ENCODE measurements around the gene PURB.

PURB gene

DNA sequence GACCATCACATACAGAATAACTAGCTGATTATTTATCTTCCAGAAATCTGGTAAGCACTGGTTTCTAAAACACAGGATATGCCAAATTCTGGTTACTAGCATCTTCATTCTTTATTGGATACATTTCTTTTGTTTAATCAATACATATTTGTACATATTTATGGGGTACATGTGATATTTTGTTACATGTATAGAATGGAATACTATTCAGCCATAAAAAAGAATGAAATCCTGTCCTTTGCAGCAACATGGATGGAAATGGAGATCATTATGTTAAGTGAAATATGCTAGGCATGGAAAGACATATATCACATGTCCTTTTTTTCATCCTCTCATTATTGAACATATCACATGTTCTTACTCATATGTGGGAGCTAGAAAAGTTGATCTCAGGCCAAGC is 32.7 kb upstream of the PURB start:
- TF ChIP-seq, protein P1, sequence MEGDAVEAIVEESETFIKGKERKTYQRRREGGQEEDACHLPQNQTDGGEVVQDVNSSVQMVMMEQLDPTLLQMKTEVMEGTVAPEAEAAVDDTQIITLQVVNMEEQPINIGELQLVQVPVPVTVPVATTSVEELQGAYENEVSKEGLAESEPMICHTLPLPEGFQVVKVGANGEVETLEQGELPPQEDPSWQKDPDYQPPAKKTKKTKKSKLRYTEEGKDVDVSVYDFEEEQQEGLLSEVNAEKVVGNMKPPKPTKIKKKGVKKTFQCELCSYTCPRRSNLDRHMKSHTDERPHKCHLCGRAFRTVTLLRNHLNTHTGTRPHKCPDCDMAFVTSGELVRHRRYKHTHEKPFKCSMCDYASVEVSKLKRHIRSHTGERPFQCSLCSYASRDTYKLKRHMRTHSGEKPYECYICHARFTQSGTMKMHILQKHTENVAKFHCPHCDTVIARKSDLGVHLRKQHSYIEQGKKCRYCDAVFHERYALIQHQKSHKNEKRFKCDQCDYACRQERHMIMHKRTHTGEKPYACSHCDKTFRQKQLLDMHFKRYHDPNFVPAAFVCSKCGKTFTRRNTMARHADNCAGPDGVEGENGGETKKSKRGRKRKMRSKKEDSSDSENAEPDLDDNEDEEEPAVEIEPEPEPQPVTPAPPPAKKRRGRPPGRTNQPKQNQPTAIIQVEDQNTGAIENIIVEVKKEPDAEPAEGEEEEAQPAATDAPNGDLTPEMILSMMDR (IDR thresholded peaks at IDR 0.05), result no peak
- H3K27ac ChIP-seq, result no peak overlapping the region
- no peak overlapping the region for H3K4me3 ChIP-seq
- DNase-seq (ENCODE audit: low spot score), result no peak

DNA sequence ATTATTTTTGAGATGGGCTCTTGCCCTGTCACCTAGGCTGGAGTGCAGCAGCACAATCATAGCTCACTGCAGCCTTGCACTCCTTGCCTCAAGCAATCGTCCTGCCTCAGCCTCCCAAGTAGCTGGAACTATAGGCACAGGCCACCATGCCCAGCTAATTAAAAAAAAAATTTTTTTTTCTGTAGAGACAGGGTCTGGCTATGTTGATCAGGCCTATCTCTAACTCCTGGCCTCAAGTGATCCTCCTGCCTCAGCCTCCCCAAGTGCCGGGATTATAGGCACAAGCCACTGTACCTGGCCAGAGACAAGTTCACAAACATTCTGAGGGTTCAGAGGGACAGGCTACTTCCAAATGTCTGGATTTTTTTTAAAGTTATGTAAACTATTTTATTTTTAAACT is 32.1 kb upstream of the PURB start:
- TF ChIP-seq, protein P1 (IDR thresholded peaks at IDR 0.05), result no peak
- H3K4me3 ChIP-seq, result no peak overlapping the region
- H3K27ac ChIP-seq, result no peak overlapping the region
- no peak for DNase-seq (ENCODE audit: low spot score)

DNA sequence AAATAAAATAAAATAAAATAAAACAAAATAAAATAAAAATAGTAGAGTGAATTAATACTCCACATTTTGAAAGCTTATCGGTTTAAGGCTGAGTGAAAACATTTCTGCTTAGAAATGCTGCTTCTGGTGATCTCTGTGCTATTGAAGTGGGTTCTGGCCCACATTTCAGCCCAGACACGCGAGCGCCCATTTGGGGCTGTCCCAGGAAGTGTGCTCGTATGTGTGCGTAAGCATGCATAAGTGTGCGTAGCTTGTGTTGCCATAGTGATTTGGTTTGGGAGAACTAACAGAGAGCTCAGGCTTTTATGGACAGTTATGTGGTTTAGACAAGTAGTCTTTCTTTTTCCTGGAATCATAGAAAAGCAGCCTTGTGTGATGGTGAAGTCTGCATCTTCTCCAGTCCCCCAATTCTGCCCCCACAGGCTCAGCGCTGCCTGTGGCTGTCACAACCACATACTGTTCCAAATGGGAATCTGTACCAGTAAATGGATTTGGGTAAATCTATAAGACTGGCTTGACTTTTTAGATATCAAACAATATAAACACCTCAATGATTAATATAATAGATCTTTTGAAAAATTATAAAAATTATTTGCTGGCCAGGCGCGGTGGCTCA is 29.8 kb upstream of the PURB start:
- no peak for DNase-seq (ENCODE audit: low spot score)
- no peak overlapping the region for H3K27ac ChIP-seq
- no peak overlapping the region for H3K4me3 ChIP-seq
- TF ChIP-seq, protein P1 (IDR thresholded peaks at IDR 0.05), result no peak

DNA sequence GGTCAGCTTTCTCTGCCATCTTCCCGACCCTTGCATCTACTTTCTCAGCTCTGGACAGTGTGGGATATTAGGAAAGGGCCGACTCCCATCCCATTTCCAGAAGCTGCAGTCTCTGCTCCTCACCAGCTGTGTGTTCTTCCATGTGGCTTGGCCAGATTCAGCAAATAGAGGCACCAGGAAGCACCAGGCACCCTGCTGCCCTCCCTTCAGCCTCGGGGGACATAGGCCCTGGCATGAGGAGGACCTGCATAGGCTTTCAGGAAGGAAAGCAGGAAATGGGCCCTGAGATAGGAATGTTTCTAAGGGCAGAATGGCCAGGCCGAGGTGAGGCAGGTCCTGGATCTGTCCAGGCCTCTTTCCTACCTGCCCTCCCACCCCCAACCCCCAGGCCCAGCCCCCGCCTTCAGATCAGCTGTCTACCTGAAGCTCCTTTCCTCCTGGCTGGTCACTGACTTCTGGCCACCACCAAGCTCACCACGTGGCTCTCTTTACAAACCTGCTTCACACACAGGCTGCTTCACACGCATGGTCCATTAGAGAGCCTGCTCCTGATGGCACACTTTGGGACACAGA is 27.5 kb upstream of the PURB start:
- TF ChIP-seq, protein P1 (IDR thresholded peaks at IDR 0.05), result no peak
- Histone ChIP-seq H3K4me3 (no peak overlapping the region), H3K27ac (no peak overlapping the region)
- no peak for DNase-seq (ENCODE audit: low spot score)

DNA sequence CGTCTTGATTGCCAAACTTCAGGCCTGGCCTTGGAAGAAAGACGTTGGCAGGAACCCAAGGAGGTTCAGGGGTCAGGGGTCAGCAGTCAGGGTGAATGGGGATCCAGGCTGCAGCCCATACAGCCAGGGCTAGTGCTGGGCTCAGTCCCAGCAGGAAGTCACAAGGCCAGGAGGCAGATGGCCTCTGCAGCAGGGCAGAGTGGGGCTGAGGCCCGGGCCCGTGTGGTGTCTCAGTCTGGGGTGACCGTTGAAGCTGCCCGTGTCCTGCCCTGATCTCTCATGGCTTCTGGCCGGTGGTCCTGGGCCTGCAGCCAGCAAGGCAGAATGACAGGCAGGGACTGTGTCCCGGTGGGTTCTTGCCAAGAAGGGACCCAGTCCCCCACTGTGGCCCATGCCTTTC is 26.6 kb upstream of the PURB start:
- DNase-seq (ENCODE audit: low spot score), result no peak

DNA sequence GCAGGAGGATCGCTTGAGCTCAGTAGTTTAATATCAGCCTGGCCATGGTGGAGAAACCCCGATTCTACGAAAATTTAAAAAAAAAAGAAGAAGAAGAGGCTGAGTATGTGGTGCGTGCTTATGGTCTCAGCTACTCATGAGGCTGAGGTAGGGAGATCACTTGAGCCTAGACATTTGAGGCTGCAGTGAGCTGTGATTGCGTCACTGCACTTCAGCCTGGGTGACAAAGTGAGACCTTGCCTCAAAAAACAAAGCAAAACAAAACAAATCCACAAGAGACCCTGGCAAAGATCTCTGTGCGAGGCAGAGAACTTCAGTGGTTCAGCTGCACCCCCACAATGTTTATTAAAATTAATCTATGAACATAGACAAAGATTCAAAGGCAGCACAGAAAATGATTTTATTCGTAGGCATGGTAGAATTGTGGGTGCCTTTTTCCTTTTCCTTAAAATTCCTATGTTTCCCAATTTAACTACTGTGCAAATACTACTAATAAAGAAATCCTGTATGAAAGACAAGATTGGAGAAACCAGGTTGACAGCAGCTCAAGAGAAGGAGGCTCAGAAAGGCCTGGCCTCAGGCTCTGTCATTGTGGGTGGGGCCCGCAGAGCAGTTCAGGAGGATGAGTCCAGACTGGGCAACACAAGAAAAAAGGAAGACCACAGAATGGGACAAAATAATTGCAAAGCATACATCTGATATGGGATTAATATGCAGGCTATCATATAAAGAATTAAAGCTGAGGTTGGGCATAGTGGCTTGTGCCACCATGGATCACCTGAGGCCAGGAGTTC is 24.5 kb upstream of the PURB start:
- no peak overlapping the region for H3K4me3 ChIP-seq
- DNase-seq (ENCODE audit: low spot score), result no peak
- H3K27ac ChIP-seq, result no peak overlapping the region
- TF ChIP-seq, protein P1 (IDR thresholded peaks at IDR 0.05), result no peak

More for the DNA sequence above, 26.6 kb upstream of the PURB start:
- Histone ChIP-seq H3K4me3 (no peak overlapping the region), H3K27ac (peak overlapping the region in 1 of 2 donors; percentile 20)
- TF ChIP-seq, protein P1 (IDR thresholded peaks at IDR 0.05), result no peak

All from coronary artery (tissue), 2 donors.